ENCODE data around the gene YIPF5. TPM values are rescaled to one million over a fixed set of nuclear protein-coding genes. Genes with fewer than 3 reads are reported as not detected.

YIPF5 gene
- total RNA-seq, 1 donor from 2014 or later = 65.3 TPM

DNA sequence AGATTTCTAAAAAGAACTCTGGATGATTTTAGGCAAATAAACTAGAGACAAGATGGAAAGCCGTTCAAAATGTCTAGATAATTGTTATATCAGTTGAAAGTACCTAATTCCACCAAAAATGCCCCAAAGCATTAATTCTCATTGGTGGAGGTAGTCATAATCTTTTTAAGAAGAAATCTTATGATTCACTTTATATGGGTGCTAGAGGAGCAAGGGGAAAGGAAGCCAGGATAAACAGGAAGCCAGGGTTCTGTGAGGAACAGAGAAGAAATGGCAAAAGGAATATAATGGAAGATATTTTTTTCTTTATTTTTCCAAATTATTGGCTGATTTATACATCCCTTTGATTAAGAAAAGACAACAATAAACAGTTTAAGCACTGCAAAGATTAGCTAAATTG lies 7.8 kb downstream of the YIPF5 start:
- DNase-seq (ENCODE audit: extremely low spot score, unreplicated experiment) = no peak
- H3K9me3 Mint-ChIP-seq = no peaks in the 10 kb centered on the region
- H3K27ac Mint-ChIP-seq = no peak overlapping the region
- no peaks in the 10 kb centered on the region for H3K27me3 Mint-ChIP-seq
- no peak for TF ChIP-seq CTCF (conservative IDR thresholded peaks at IDR 0.05)
- peaks cover 26% of the 10 kb centered on the region for H3K36me3 Mint-ChIP-seq
- H3K4me1 Mint-ChIP-seq (ENCODE audit: unreplicated experiment) = peaks cover 10% of the 10 kb centered on the region
- H3K4me3 Mint-ChIP-seq = no peak overlapping the region

DNA sequence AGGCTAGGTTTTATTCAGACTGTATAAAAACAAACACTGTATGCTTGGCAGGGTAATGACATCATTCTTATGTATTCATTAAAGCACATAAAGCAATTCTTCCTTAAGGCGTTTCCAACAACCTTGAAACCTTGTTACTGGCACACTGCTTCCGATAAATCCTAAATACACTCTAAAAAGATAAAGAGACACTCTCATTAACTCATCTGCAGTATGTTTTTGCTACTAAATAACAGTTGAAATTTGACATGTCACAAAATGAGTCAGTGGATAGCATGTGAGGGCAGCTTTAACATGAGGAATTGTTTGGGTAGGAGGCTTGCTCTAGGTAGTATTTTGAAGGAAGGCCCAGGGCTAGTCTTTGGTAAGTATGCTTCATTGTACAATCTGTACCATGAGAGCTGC lies 13.7 kb downstream of the YIPF5 start:
- Mint-ChIP-seq H3K9me3 (no peaks in the 10 kb centered on the region), H3K4me1 (ENCODE audit: unreplicated experiment) (peaks cover 4% of the 10 kb centered on the region), H3K4me3 (no peak overlapping the region), H3K36me3 (peaks cover 12% of the 10 kb centered on the region), H3K27me3 (no peaks in the 10 kb centered on the region), H3K27ac (no peak overlapping the region)
- no peak for TF ChIP-seq CTCF (conservative IDR thresholded peaks at IDR 0.05)
- DNase-seq (ENCODE audit: extremely low spot score, unreplicated experiment) = no peak

DNA sequence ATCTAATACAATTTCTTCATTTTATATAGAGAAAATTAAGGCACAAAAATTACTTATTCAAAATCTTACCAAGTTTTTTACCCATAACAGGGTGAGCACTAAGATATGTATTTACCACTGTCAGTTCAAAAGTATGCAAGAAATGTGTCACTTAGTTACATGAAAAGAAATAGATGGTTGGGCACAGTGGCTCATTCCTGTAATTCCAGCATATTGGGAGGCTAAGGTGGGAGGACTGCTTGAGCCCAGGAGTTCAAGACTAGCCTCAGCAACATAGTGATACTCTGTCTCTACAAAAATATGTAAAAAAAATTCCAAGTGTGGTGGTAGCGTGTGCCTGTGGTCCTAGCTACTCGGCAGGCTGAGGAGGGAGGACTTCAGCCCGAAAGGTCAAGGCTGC lies 19.4 kb downstream of the YIPF5 start:
- DNase-seq (ENCODE audit: extremely low spot score, unreplicated experiment) = no peak
- no peak for TF ChIP-seq CTCF (conservative IDR thresholded peaks at IDR 0.05)
- Mint-ChIP-seq H3K27me3 (no peaks in the 10 kb centered on the region), H3K27ac (no peak overlapping the region), H3K4me1 (ENCODE audit: unreplicated experiment) (no peaks in the 10 kb centered on the region), H3K4me3 (no peak overlapping the region), H3K9me3 (no peaks in the 10 kb centered on the region), H3K36me3 (no peaks in the 10 kb centered on the region)

DNA sequence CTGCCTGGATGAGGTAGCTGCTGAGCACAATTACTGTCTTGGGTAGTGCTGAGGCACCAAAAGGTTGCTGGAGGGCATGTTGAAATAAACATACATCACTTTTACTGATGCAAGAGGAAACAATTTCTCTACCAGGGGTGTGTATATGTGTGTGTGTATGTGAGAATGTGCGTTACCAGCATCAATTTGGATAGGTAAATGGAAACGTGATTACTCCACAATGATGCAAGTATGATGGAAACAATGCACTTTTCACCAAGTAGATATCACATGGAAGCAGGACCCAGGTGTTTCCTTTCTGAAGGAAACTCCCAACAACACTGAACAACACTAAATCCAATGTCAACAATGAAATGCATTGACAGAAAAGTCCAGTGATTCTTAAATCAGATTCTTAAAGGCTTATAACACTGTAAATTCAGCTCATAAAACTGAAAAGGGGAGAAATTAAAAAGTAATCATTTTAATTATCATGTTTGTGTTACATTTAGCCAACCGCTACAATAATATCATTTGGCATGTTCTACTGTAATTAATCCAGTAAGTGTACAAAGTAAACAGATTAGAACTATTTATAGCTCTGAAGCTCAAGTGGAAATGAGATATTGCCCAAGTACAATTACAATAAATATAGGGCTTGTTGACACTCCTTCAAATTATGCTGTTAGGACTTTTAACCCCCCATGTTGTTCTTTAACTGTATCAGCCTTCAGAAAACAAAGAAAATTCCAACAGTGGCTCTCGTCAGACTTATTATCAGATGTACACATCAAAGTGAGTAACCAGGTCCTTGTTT lies 25.3 kb downstream of the YIPF5 start:
- no peaks in the 10 kb centered on the region for H3K36me3 Mint-ChIP-seq
- H3K4me3 Mint-ChIP-seq = no peak overlapping the region
- peaks cover 8% of the 10 kb centered on the region for H3K27me3 Mint-ChIP-seq
- H3K4me1 Mint-ChIP-seq (ENCODE audit: unreplicated experiment) = peaks cover 27% of the 10 kb centered on the region
- no peak for TF ChIP-seq CTCF (conservative IDR thresholded peaks at IDR 0.05)
- DNase-seq (ENCODE audit: extremely low spot score, unreplicated experiment) = no peak
- no peaks in the 10 kb centered on the region for H3K9me3 Mint-ChIP-seq
- peak overlapping the region; percentile 13 for H3K27ac Mint-ChIP-seq

DNA sequence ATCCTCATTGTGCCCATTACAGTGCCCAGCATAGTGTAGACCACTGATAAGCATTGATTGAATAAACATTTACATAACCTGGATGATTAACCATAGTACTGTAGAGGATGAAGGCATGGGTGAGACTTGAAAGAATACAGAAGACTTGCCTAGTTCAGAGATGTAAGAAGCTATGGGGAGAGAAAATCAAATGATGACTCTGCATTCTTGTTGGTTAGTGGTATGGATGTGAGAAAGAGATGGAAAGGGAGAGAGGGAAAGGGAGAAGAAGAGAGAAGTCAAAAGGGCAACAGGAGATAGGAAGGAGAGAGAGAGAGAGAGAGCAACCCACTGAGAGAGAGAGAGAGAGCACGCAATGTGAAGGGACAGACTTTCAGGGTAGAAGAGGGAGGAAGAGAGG lies 26.8 kb downstream of the YIPF5 start:
- no peak overlapping the region for H3K4me3 Mint-ChIP-seq
- H3K9me3 Mint-ChIP-seq = no peaks in the 10 kb centered on the region
- H3K4me1 Mint-ChIP-seq (ENCODE audit: unreplicated experiment) = peaks cover 39% of the 10 kb centered on the region
- no peak for TF ChIP-seq CTCF (conservative IDR thresholded peaks at IDR 0.05)
- no peaks in the 10 kb centered on the region for H3K36me3 Mint-ChIP-seq
- peaks cover 8% of the 10 kb centered on the region for H3K27me3 Mint-ChIP-seq
- H3K27ac Mint-ChIP-seq = no peak overlapping the region
- DNase-seq (ENCODE audit: extremely low spot score, unreplicated experiment) = no peak
